Measurements from ENCODE around the gene KCP.
"Not testable (repeated sequence)": the region's sequence is repeated elsewhere in the genome, so short reads cannot be mapped to it uniquely, and the experiment has no call there.

The KCP gene

GRCh38 chr7:128910569-128910945 lies at the start of gene KCP:
Gene KCP (minus strand): TSS chr7:128910709. CDS start chr7:128910676, 33 bp downstream.
- DNase-seq: no peak

GRCh38 chr7:128959296-128959695 lies 48.8 kb upstream of the KCP start:
- DNase-seq: no peak

- DNase-seq: no peak
These were observed 45.5 kb upstream of the KCP start for GRCh38 chr7:128955981-128956380.

GRCh38 chr7:128954830-128955802 lies 44.6 kb upstream of the KCP start:
- DNase-seq: no peak

- DNase-seq: no peak
These were observed 43.6 kb upstream of the KCP start for GRCh38 chr7:128954150-128954549.

- DNase-seq: no peak
These were observed 40.8 kb upstream of the KCP start for GRCh38 chr7:128951296-128951695.

GRCh38 chr7:128948976-128949760 lies 38.7 kb upstream of the KCP start:
- no peak for DNase-seq

GRCh38 chr7:128948312-128948973 lies 37.9 kb upstream of the KCP start:
- DNase-seq: no peak

GRCh38 chr7:128947854-128948253 lies 37.3 kb upstream of the KCP start:
- no peak for DNase-seq

GRCh38 chr7:128946936-128947830 lies 36.7 kb upstream of the KCP start:
- DNase-seq: no peak

- no peak for DNase-seq
These were observed 35.3 kb upstream of the KCP start for GRCh38 chr7:128945668-128946366.

GRCh38 chr7:128944487-128945236 lies 34.2 kb upstream of the KCP start:
- DNase-seq: no peak

GRCh38 chr7:128943251-128943650 lies 32.7 kb upstream of the KCP start:
- DNase-seq: not testable (repeated sequence)

GRCh38 chr7:128941946-128942526 lies 31.5 kb upstream of the KCP start:
- DNase-seq: no peak

GRCh38 chr7:128941323-128941890 lies 30.9 kb upstream of the KCP start:
- DNase-seq: no peak

- DNase-seq: no peak
These were observed 30.2 kb upstream of the KCP start for GRCh38 chr7:128940494-128941322.

- DNase-seq: no peak
These were observed 29.4 kb upstream of the KCP start for GRCh38 chr7:128939861-128940410.

- DNase-seq: no peak
These were observed 28.8 kb upstream of the KCP start for GRCh38 chr7:128939075-128939860.

All from activated CD4-positive, CD25-positive, alpha-beta regulatory T cell (primary cell).